ENCODE measurements around the gene EXOC7.

EXOC7 gene, protein sequence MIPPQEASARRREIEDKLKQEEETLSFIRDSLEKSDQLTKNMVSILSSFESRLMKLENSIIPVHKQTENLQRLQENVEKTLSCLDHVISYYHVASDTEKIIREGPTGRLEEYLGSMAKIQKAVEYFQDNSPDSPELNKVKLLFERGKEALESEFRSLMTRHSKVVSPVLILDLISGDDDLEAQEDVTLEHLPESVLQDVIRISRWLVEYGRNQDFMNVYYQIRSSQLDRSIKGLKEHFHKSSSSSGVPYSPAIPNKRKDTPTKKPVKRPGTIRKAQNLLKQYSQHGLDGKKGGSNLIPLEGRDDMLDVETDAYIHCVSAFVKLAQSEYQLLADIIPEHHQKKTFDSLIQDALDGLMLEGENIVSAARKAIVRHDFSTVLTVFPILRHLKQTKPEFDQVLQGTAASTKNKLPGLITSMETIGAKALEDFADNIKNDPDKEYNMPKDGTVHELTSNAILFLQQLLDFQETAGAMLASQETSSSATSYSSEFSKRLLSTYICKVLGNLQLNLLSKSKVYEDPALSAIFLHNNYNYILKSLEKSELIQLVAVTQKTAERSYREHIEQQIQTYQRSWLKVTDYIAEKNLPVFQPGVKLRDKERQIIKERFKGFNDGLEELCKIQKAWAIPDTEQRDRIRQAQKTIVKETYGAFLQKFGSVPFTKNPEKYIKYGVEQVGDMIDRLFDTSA

DNA sequence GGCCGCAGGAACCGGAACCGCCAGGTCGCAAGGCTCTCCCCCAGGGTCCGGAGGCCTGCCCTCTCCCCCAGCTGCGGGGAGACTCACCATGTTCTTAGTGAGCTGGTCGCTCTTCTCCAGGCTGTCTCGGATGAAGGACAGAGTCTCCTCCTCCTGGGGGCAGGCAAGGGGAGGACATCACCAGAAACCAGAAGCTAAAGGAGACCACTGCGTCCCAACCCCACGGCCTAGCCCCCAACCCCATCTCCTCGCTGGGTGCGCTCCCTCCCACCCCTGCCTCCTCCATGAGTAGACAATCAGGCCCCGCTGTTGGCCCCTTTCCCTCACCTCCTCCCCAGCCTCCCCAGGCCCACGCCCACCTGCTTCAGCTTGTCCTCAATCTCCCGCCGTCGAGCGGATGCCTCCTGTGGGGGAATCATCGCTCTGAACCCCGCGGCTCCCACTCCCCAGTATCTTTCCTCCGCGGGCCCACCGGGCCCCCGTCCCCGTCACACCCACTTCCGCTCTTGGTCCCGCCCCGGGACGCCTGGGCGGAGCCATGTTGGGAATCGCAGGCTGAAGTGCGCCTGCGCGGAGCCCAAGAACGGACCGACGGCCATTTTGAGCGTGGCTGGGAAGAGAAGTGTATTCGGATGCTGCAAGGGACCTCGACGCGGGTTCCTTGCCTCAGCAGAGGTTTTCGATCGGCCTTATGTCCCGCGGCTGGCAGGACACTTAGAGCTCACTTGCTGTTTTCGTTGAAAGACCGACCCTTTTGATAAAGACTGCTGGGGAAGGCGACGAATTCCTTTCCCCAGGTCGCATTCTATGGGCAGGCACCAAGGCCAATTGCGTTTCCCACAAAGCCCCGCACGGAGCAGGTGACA is at the start of gene EXOC7:
Gene EXOC7, minus strand, starts transcription at position 514 of the 866 bp plus-strand sequence. Its CDS starts 95 bp downstream, at position 419.
- DNase-seq (ENCODE audit: low spot score): peak; percentile 95

DNA sequence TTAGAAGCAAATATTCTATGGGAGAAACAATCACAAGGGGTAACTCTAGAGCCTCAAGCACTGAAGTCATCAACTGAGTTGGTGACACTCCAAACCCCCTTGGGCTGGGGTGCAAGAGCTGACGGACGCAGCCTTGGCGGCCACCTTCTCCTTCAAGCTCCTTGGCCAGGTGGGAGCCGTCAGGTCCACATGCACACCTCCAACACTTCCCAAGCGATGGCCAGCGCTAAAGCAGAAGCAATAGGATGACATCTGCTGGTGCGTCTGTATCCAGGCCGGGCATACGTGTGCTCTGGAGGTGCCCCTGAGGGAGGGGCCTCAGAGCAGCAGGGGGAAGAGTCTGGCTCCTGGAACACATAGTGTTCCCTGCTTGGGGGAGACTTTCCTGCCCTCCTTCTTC is 49.6 kb upstream of the EXOC7 start:
- DNase-seq (ENCODE audit: low spot score): no peak

DNA sequence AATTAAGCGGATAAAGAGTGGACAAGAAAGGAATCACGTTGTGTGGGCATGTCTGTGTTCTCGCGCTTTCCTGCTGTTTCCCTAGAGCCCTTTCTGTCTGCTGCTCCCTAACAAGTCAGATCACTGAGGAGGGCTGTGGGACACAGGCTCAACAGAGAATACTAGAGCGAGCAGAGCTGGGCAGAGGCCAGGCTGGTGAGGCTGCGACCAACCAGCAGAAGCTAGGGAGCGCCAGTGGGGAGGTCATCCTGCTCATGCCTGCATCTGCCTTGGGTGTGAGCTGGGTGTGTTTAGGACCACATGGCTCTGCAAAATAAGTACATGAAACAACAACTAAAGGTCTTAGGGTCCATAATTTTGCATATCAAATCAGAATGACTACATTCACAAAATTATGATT is 49.0 kb upstream of the EXOC7 start:
- no peak for DNase-seq (ENCODE audit: low spot score)

DNA sequence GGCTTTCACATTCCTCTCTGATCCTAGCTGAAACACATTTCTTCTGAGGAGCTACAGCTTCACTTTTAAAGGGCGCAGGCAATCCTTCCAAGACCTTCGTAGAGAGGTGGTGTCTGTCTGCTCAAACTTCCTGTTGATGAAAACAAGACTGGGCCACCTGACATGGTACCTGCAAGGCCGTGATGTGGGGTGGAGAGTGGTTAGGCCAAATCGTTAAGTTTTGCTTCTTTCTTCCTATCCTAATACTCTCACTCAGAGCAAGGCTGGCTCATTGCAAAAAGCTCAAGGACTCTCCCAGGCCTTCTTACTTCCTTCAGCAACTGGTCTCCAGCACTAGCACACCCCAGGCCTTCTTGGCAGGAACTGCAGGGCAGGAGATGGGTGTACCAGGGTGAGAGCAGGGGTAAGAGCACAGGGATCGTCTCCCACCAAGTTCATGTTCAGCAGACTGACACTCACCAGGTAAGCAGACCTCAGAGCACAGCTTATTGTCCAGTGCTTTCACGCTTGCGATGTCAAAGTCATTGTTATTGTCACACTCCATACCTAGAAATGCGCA is 48.4 kb upstream of the EXOC7 start:
- DNase-seq (ENCODE audit: low spot score): no peak

DNA sequence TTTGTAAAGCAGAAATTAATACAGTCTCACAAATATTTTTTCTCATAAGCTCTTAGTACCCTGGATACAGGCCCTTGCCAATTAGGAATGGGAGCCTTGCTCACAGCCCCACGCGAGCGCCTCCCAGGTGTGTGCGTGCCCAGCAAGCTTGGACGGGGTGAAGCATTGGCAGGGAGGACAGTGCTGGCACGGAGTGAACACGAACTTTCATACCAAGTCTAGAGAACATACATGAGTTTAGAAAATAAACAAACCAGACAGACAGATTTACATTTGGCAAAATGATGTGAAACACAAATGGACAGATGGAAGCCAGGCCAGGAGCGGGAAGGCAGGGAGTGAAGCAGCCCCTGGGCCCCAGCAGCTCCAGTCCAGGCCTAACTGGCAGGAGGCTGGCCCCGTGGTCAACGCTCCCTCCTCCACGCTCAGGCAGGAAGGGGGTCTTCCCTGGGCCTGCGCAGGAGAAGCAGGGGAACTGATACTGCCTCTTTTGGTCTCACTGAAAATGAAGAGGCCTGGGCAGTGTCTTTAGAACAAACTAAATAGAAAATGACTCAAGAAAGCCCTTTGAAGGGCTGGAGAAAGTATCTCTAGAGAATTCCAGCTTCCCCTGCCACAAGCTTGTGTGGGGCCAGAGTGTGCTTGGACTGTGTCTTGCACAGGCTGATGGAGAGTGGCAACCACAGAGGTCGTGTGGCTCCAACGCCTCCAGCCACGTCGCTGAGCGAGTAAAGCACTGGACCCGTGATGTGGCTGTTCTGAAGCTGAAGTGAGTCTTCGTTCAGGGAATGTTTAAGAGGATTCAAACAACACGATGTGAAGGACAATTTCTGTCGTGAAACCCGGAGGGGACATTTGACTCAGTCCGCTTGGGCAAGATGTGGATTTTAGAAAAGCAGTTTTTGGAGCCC is 47.4 kb upstream of the EXOC7 start:
- DNase-seq (ENCODE audit: low spot score): no peak

DNA sequence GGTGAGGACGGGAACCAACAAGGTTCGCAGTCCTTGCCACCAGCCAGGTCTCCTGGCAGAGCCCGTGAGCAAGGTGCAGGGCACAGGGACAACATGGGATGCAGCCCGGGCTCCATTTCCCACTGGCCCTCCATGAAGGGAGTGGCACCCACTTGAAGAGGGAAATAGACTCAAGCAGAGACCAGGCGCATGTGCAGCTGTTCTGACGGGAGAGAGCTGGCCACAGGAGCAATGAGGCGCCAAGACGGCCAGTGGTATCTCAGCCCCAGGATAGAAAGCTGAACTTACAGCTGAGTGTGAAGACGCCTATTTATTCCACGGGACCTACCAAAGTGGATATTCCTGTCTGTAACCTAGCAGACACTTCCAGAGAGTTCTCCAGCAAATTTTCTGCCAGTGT is 45.6 kb upstream of the EXOC7 start:
- no peak for DNase-seq (ENCODE audit: low spot score)

DNA sequence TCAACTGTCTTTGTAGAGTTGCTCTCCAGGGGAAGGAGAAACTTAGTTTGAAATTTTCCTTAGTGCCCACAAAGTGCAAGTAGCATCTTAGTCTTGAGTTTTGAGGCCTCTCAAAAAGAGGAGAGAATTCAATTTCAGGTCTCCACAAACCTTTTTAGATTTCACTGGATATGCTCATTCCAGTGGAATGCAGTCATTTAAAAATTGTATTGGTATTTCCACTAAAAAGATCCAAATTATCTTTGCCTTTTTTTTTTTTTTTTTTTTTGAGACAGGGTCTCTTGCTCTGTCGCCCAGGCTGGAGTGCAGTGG is 44.4 kb upstream of the EXOC7 start:
- no peak for DNase-seq (ENCODE audit: low spot score)

DNA sequence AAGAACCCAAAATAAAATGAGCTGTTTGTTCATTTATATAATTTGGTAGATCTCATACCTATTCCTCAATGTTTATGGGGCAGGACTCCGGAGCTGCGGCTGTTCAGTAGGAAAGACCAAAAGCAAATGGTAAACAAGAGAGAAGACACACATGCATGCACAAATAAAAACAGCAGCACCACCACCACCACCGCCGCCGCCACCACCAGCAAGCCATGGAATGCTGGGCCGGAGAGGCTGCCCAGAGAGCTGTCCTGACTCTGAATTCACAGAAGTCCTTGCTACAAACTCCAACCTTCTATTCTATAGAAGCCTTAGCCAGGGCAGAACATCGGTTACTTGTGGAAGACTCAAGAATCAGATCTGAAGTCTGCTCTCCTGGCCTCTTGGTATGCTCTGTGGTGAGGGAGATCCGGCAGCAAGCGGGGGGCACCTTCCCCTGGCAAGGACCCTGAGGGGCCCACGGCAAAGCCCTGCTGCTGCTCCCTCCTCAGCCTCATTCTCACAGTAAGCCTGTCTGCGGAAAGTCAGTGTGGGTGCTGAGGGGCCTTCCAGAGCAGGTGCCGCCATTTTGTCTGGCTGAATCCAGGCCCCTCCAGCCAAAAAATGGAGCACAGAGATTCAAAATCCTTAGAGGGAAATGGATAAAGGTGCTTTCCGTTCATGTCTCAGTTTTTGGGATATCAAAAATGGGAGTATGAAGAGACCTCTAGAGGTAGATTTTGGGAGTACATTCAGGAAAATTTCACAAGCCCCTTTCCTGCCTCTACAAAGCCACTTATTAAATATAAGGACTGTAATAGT is 43.8 kb upstream of the EXOC7 start:
- DNase-seq (ENCODE audit: low spot score): peak; percentile 14

DNA sequence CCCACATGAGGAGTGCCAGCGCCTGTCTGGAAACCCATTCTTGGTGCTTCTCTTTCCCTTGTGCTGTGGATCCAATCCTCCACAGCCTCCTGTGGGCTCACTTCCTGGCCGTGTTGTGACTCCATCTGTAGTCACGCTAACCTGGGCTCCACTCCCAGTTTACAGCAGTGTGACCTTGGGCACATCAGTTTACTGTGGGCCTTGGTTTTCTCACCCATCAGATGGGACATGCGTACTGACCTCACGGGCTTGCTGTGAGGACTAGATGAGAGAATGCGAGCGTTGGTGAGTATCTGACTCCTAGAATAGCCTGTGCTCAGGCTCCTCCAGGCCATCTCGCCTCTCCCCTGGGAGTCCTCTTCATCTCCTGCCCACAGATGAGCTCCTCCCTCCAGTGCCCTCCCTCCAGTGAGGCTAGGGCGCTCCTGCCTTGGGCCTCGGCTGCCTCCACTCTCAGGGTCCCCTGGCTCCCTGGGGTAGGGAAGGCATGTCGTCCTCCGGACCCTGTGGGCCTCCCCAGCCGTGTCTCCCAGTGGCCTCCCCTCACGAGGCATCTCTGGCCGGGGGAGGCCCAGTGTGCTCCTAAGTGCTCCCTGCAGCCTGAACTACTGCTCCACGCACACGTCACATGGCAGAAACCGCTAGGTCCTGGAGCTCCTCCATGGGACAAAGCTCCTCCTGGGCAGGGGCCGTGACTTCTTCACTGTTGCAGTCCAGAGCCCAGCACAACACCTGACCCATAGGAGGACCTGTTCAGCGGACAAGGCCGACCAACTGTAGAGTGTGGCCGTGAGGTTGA is 42.7 kb upstream of the EXOC7 start:
- DNase-seq (ENCODE audit: low spot score): no peak

DNA sequence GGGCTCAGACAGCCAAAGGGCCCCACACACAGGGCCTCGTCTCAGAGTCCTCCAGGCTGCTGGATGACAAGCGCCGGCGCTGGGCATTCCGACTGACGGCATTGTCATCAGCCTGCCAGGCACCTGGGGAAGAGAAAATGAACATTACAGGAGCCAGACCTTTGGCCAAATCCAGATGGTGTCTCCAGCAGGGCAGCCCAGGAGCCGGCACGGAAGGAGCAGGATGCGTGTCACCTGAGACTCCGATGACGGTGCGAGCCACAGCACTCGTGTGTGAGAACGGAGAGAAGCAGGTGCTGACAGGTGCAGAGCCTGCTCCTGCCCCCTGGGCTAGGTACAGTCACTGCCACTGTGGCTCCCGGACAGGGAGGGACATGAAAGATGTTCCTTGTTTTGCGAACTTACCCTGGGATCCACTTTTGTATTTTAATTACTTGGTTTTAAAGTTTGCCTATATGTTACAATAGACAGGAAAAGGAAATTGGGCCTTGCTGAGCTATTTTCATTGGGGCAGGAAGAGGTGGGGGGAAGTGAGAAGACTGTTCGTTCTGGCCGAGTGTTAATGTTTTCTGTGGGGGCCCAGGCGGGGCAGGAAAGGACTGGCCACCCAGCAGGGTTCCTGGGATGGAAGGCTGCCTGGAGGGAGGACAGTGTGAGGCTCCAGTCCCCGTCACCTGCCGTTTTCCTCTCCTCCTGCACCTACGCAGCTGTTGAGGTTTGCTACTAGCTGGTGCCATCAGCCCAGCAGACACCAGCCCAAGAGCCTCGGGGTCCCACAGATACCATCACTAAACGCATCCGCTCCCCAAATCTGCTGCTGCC is 41.9 kb upstream of the EXOC7 start:
- DNase-seq (ENCODE audit: low spot score): no peak

DNA sequence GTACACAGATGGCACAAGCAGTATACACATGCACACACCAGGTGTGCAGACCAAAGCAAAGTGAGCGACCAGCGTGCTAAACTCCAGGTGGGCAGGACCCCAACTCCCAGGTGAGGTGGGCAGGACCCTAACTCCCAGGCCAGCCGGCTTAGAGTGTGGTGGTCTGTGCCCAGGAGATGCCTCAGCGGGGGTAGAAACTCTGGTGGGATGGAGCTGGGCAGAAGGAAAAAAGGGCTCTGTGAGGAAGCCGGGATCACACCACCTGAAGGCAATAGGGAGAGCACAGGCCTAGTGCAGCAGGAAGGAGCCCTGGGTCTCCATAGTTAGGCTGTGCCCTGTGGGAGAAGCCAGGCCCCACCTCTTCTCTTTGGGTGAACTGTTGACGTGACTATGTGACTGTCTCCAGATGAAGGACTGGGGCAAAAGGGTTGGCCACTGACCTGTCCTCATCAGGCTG is 39.0 kb upstream of the EXOC7 start:
- no peak for DNase-seq (ENCODE audit: low spot score)

DNA sequence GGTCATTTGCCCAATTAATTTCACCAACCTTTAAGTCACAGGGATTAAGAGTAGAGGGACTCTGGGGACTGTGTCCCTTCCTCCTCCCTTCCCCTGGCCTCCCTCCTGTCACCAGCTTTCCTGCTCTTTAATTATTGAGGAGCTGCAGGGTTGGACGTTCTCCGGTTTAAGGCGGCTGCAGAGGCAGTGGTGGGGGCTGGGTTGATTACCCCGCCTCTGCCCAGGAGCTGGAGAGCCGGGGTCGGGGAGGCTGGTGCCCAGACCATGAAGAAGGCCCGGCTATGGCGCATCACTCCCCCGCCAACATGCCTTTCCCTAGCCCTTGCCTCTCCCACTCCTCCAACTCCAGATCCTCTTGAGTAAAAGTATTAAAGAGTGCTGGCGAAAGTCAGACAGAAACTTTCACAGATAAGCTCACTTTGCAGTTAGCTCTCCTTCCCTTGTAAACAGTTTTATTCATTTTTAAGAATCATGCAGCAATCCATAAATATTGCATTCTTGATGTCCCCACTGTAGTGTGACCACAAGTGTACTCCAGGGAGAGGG is 38.5 kb upstream of the EXOC7 start:
- DNase-seq (ENCODE audit: low spot score): no peak

DNA sequence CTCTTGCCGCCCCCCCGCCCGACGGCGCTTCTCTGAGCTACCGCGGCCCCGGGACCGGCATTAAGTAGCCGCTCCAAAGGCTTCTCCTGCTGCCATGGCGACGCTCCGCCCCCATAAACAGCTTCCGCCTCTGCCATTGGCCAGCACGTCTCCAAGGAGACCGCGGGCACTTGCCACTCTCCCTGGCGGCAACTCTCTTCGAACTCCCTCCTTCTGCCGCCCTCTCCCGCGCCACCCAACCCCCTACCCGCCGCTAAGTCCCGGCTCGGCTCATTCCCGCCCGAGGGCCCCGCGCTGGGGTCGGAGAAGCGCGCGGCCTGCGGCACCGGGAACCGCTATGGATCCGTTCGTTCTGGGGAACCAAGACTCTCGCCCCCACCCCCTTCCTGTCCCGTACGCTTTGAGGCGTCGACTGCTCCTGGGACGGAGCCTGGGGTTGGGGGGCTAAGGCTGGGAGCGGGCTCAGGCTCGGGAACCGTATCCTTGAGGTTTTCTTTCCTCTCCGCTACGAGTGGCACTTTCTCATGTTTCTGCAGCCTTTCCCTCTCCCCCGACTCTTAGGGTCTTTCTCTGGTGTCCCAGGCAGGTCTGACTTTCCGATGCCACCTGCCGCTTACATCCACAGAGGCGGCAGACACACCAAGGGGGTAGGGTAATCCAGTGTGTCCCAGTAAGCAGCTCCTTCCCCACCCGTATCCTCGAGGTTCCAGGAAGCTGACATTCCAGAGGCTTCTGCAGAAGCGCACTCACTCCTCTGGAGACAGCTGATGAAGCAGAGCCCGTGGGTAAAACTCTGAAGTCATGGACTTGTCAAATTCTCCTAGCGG is 37.8 kb upstream of the EXOC7 start, which contains the start of gene FOXJ1:
Gene FOXJ1, minus strand, starts transcription at position 34 of the 827 bp plus-strand sequence. CDS start 850 bp downstream, outside the sequence.
- DNase-seq (ENCODE audit: low spot score): peak; percentile 82

DNA sequence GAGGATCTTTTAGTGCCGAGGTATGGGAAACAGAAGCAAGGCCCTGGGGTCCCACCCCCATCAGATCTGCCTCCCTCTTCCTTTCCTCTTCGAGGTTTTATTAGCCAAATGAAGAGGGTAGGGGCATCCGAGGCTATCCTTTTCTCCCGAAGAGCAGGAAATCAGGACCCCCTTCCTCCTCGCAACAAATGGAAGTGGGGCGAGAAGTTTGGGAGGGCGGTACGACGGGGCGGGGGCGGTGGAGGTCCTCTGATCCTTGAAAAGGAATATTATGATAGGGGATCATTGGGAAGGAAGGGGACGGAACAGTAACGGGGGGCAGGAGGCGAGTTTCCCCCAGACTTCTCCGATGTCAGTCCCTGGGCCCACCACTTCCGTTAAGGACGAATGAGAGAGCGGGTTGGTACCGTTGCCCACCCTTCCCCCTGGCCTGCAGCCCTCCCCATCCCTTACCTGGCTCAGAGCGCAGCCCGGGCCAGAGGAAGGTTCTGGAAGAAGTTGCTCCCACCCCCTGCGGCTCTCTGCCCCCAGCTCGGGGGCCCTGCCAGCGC is 37.1 kb upstream of the EXOC7 start:
- no peak for DNase-seq (ENCODE audit: low spot score)

DNA sequence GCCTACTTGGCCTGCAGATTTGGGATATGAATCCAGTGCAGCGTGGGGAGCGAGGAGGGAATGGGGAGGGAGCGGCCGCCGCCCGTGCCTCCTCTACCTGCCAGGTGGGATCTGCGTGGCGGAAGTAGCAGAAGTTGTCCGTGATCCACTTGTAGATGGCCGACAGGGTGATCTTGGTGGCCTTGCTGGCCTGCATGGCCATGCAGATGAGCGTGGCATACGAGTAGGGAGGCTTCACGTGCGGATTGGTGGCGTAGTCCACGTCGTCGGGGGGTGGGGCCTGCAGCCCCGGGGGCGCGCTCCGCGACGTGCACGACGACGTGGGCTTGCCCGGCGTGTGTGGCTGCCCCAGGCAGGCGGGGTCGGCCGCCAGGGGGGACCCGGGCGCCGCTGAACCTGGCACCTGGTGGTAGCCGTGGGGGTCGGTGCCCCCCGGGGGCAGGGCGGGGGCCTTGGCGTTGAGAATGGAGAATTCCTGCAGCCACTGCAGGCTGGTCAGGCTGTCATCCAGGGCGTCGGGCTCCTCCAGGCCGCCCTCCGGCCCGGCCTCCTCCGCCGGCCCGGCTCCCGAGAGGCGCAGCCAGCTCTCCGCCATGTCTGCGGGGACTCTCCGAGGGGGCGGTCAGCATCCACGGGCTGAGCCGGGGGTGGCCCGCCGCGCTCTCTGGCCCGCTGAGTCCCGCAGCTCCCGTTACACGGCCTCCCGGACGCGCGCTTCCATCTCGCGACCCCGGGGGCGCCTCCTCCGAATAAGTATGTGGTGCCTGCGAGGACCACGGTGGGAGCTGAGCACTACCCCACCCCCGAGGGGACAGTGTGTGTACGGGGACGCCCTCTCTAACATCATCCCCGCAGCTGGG is 36.4 kb upstream of the EXOC7 start:
- no peak for DNase-seq (ENCODE audit: low spot score)
